ENCODE results near the gene HAND2. TPM values are rescaled to one million over a fixed set of nuclear protein-coding genes. Genes with fewer than 3 reads are reported as not detected.

Gene HAND2
- polyA plus RNA-seq, 1 donor, result 0.10 TPM

DNA sequence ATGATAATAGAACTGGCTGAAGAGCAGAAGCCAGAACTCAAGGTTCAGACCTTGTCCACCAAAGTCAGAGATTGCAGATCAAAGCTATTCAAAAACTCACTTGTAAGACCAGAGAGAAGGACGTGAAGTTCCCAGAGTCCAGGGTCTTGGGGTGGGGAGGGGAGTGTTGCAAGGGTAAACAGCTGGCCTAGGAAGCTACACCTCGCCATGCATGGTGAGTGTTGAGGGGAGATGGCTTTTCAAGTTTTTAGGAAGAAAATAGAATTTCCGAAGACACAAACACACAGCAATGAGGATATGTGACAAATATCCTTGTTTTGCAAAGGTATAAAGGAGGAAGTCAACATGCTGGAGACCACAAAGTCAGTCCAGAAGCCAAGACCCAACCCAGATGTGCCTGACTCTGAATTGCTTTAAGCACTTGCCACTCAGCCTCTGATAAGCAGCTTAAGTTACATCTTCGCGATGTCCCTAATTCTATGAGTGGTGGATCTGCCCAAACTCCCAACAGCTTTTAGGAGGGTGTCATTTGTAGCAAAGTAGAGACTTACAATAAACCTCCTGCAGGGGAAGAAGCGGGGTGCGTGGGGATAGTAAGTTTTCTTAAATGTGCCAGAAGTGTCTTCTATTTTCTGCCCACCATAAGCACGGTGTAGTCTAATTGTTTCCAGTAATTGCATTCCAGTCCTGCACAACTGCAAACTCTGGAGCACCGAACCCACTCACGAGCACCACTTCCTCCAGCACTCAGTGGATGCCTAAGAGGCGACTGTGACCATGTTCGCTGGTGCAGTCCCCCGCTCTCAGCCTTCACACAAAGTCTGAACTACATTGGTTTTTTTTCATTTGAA, 26.5 kb downstream of the HAND2 start:
- no peak for DNase-seq (ENCODE audit: low read depth)

DNA sequence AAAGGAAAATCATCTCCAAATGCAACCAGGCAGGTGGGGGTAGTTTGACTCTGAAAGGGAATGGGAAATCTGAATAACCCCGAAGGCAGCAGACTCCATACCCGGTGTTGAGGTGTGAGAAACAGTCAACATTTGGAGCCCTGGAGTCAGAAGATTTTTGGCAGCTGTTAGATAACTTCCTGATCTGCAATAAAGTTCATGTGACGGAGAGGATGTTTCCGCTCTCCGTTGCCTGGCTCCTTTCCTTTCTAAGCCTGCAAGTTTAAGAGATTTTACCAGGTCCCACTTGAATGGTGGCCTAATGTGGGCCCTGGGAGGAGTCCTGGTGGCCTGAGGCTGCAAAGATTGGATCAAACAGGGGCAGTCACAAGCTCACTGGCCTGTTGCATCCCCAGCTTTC, 27.7 kb downstream of the HAND2 start:
- DNase-seq (ENCODE audit: low read depth), result no peak

DNA sequence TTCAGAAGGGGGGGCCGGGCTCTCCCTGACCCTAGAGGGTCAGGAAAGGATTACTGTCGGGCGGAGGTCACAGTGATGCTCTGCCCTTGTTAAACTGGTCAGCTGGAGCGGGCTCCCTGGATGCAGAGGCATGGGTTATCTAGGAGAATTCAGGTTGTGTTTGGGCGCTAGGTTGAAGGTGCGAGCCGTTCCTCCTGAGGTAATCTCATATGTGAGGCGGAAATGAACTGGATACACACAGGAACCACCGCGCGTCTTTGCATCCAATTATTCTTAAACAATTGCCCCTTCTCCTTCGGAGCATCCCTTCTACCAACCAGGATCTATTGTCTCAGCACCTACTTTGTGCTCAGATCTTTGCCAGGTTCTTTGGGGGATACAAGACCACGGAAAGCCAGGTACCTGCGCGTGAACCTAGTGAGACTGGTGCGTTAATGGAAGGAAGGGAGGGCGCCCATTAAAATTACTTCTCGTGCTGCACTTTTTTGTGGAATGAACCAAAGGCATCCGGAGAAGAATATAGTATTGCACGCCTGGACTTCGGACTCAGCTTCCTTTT, 28.4 kb downstream of the HAND2 start:
- no peak for DNase-seq (ENCODE audit: low read depth)

DNA sequence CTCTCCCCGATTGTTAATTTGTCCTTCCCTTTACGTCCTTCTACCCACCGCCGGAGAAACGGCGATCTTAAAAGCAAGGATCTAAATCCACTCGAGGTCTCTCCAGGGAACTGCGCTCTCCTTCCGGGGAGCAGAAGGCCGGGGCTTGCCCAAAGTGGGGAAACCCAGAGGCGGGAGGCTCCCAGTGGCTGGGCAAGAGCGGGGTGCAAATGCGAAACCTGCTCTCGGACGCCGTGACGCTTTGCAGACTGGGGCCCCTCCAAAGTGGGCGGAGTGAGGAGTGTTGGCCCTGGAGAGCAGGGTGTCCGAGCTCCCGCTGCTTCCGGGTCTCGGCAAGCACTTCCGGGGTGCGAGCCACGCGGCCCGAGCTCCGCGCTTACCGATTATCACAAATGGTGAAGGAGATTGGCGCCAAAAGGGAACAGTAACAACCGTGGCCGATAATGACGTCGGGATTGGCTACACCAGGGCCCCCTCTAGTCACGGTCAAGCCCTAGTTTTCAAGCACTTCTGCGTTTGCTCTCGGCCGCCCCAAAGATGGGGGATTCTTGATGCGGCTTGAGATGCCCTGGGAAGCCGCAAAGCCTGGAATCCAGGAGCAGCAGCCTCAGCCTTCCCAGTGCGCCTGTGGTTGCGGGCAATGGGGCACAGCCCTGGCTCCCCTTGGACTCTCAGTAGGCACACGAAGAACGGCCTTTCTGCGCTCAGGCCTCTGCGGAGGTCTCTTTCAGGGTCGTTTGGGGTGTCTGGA, 29.0 kb downstream of the HAND2 start:
- DNase-seq (ENCODE audit: low read depth), result no peak

DNA sequence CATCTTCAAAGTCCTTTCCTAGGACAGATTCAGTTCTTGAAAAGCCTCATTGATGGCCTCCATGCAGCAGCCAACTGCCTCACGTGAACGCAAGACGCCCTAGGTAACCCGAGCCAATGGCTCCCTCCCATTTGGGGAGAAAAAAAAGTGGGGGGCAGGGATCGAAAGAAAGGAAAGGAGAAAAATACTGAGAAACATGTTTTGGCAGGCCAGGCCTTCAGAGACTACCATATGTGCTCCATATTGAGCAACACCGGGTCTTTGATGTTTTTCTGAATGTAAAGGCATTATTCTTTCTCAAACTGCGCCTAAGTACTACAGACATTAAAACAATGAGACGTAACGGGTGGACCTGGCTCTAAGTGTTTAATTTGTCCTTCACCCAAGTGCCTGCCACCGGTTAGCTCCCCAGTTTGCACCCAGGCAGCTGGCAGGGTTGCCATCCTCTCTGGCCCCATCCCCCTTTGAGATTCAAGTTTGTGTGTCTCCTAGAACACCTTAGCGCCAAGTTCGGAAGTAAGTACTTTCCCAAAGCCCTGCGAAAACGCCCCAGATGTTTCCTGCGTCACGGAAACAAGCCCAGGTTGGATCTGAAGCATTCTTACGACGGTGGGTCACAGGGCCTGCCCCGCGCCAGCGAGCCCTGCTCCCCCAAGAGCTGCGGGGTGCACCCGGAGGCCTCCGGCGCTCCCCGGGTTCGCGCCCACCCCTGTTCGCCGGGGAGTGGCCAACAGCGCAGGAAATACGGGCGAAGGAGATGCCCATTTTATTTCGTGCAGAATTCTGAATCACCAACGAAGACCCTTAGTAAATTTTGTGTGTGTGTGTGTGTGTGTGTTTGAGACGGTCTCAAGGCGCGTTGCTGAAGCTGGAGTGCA, 30.1 kb downstream of the HAND2 start:
- DNase-seq (ENCODE audit: low read depth), result no peak

DNA sequence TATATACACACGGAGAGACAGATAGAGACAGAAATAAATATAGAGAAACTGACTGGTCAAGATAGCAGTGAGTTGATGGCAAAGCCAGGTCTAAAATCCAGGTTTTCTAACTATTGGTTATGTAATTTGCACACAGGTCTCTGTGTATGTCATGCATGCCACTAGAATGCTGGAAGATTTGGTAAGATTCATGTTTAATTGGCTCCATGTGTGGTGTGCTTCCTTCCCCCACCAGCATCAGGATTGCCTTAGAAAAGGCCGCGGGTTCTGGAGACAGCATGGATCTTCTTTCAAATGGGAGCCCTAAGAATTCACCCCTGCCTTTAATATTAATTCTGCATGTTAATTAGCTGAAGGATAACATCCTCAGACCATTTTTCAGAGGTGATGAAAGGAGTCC, 31.3 kb downstream of the HAND2 start:
- DNase-seq (ENCODE audit: low read depth), result no peak

DNA sequence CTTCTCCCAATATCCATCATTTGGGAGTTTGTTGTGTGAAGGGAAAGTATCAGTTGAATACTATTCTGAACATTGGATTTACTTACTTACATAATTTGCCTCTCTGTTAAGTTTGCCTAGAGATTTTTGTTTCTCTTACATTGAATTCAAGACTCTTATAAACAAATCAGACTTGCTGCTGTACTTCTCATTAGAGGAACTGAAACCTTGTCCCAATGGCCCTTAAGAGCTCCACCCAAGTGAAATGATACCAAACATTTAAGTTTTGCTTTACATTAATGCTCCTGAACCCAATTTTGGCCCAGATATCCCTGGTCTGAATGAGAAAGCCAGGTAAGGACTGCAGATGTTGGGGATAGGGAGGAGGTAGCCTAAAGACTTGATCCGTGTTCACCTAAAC, 32.0 kb downstream of the HAND2 start:
- no peak for DNase-seq (ENCODE audit: low read depth)

DNA sequence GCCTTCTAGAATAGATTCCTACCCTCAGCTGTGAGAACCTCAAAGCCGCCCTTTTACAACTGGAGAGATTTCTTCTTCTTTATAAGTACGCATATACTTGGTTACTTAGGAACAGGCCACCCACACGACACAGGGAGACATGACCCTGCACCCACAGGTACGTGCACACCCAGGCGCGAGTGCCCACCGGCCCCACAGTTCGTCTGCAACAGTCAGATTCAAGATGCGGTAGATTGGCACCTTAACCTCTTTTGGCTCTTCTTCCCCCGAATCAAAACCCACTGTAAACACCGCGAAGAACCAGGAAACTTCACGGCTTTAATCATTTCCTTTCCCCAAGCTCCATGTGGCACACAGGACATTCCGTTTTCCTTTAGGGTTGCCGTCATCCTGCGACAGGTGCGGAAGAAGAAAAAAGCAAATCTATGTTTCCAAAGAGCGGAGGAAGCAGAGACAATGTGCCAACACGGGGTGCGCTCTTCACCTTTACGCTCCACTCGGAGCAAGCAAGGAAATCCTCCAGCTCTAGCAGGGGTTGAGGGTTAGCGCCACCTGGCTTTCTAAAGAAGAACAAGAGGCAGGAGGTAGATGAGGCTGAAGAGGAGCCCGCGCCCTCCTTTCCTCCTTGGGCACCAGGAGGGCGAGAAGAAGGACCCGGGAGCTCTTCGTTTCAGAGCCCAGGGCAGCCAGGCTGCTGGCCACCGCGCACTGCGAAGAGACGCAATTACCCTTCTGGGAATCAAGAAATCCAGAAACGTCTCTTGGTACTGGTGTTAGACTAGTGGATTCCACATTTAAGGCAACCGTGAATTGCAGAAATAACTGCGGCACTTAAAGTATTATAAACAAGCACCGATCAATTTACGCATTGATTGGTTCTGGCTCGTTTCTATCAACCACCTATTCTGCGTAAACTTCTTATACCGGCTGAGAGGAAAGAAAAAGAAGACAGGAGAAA, 35.7 kb downstream of the HAND2 start:
- DNase-seq (ENCODE audit: low read depth), result no peak

DNA sequence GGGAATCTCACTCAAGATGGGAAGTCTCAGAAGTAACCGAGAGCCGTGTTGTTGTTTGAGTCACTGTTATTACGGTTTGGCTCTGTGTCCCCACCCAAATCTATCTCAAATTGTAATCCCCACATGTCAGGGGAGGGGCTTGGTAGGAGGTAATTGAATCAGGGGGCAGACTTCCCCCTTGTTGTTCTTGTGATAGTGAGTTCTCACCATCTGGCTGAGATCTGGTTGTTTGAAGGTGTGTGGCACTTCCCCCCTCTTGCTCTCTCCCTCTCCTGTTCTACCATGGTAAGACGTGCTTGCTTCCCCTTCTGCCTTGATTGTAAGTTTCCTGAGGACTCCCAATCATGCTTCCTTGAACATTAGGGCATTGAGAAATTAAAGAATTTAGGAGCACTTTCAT, 37.0 kb downstream of the HAND2 start:
- no peak for DNase-seq (ENCODE audit: low read depth)

DNA sequence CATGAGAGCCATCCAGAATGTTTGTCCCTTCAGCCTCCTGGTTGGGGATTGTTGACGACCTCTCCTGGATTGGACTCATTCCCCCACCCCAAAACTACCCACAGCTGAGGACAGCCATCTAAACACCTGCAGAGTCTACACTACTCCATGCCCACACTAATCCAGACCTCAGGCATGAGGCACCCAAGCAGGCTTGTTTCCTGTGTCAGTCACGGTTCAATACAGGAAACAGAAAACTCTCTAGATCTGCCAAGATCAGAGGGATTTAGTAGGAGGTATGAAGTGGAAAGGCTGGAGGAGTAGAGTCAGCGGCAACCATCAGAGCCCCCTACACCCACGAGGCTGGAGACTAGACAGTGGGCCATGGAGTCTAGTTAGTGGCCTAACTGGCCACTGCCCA, 37.7 kb downstream of the HAND2 start:
- no peak for DNase-seq (ENCODE audit: low read depth)

DNA sequence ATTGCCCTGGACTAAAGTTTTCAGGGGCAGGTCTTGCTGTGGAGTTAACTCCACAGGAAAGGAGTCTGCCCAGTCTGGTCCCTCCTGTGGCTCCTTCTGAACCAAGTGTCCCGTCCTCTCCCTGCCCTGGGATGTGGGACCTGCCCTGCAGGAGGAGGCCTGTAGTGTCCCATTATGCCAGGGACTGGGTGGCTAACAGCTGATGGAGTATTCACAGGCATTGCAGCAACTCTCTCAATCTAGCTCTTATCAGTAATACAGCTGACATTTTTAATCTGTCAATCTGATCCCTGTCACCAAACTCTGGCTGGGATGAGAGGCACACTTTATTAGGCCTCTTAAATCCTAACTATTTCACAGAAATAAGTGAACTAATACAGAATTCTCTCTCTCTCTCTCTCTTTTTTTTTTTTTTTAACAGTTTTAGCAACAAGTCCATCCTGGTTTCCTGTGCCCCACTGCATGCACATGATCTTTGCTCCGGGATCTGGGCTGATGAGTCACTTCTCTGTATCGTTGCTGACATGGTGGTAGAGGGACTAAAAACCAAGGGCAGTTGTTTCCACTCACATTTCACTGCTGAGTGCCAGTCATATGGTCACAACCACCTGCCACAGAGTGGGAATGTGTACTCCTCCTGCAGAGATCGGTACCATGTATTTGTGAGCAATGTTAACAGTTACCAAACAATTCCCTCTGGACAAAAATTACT, 39.1 kb downstream of the HAND2 start:
- DNase-seq (ENCODE audit: low read depth), result no peak

DNA sequence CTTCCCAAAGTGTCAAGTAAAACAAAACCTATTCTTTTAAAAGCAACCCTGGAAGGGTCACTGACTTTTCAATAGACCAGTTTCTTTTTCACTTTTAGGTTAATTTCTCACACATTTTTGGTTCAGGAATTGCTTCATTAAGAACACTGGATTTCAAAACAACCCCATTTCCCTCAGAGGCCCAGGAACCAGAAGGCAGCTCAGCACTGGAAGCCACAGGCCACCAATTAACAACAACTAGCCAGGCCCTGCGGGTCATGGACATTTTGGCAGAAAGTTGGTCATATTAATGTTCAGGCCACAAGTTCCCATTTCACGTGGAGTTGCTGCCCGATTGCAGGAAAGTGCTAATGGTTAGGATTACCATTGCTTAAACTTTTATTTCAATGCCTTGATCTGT, 39.8 kb downstream of the HAND2 start:
- DNase-seq (ENCODE audit: low read depth), result no peak

DNA sequence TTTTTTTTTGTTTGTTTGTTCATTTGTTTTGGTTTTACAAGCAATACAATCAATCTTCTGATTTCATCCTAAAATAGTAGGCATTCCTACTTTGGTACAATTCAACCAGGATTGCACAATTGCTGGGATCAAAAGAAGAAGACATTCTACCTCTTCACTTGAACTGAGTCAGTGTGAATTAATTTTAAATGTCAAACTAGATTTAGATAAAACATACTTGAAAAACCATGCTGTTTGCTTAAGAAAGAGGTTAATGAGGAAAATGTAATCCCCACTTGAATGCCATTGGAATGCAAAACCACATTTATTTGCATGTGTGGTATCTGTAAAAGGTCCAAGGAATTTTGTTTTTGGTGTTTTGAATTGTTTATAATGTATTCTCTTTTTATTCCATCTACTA, 40.5 kb downstream of the HAND2 start:
- no peak for DNase-seq (ENCODE audit: low read depth)

DNA sequence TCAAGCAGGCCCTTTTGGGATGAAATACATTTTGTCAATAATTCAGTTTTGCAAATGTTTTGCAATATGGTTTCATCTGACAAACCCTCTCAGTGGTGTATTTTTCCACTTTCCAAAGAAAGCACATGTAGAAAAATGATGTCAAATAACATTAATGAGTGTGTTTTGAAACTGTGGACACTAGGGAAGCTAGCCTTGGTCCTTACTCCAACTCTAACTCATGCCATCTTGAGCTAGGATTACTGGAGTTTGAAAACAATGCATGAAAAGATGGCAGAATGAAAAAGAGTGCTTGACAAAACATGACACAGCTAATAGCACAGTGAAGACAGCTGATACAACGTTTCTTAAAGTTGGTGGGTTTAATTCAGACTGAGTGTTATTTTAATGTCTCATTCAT, 41.4 kb downstream of the HAND2 start:
- no peak for DNase-seq (ENCODE audit: low read depth)

DNA sequence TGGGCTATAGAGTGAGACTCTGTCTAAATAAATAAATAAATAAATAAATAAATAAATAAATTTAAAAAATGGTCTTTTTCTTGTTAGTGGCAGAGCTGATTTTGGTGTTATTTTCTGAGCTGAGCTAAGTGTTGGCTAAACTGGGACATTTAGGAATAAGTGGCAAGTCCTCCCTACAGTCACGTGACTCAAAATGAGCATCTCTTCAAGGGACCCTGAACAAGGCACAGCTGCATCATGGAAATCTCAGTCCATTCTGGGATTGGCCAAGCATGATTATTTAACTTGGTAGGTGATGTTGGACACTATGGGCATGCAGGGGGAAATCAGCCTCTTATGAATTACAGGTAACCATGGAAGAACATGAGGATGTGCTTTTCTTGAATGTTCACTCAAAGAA, 42.0 kb downstream of the HAND2 start:
- DNase-seq (ENCODE audit: low read depth), result no peak

DNA sequence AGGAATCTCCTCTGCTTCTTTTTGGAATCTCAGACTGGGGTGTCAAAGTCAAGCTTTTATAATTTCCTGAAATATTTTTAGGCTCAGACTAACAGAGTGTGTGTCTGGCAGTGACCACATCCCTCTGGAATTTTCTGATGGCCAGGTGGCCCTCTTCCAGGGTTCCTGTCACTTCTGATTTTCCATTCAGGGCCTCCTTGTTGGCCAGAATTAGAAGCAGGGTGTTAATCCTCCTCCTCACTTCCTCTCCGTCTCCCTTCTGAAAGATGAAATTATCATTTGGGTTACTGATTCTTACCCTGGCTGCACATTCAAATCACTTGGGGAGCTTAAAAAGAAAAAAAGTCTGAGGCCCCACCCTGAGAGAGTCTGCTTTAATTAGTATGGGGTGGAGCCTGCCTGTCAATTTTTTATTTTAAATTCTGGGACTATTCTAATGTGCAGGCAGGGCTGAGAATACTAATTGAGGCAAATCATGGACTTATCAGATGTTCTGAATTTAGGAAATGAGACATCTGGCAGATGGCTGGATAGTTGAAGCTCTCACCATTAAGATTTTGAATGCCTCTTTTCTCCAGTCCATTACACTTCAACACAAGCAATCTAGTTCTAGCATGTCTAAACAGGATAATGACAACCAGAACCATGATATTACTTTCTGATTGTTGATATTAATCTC, 43.2 kb downstream of the HAND2 start:
- DNase-seq (ENCODE audit: low read depth), result no peak

DNA sequence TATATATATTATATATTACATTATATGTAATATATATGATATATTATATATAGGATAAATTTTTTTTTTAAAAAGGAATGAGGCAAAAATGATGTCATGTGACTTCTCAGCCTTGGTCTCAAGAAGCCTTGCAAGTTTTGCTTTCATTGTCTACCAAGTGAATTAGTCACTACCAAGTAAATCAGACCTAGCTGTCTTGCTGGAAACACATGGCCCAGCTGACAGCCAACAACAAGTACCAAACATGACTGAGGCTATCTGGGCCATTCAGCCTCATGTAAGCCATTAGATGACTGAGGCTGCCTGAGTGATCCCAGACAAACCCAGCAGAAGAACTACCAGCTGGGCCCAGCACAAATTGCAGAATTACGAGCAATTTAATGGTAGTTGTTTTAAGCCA, 44.9 kb downstream of the HAND2 start:
- DNase-seq (ENCODE audit: low read depth), result no peak

DNA sequence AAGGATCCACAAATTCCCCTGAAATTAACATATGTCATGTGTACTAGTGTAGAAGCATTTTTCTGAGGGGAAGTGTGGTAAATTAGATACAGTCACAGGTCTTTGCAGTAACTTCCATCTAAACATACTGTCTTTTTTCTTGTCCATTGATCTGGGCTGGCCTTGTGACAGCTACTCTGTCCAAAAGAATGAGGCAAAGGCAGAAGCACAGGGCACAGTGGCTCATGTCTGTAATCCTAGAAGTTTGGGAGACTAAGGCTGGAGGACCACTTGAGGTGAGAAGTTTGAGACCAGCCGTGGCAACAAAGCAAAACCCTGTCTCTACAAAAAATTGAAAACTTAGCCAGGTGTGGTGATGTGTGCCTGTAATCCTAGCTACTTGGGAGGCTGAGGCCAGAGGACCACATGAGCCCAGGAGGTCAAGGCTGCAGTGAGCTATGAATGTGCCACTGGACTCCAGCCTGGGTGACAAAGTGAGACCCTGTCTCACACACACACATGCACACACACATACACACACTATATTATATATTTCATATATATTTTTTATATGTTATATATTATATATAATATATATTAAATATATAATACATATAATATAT, 47.6 kb downstream of the HAND2 start:
- DNase-seq (ENCODE audit: low read depth), result no peak

DNA sequence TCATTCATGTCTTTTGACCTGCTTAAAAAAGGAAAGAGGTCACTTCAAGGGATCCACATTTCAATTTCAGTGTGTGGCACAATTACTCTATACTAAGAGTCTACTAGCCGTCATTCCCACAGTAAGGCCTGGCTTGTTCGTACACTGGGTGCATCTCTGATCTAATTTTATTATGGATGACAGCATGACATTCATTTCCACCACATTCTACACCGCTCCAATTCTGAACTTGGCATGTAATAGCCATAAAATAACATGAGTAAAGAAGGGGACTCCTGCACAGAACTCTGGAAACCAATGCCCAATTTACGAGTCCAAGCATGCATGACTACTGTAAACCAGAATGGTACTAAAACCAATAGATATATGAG, 51.1 kb downstream of the HAND2 start:
- no peak for DNase-seq (ENCODE audit: low read depth)

Data from forelimb muscle (tissue), 1 donor.